Mesothelial cell of epicardium (in vitro differentiated cells): ENCODE data around the gene DENND1A. TPM values are rescaled to one million over a fixed set of nuclear protein-coding genes. Genes with fewer than 3 reads are reported as not detected.
"Not testable (repeated sequence)": the region's sequence is repeated elsewhere in the genome, so short reads cannot be mapped to it uniquely, and the experiment has no call there.

Source experiments
- DNase-seq, 2 experiments: peaks; one replicate each; pipeline ENCODE4 v3.0.0; 2021; ENCODE audit warnings: low spot score in 2 of 2; ENCODE audit not compliant: unreplicated experiment in 2 of 2
- H3K27ac Mint-ChIP-seq: 2 replicates; pipeline ENCODE4 v1.8.0; 2021; ENCODE audit warnings: mixed read lengths
- H3K27me3 Mint-ChIP-seq: 2 replicates; pipeline ENCODE4 v1.8.0; 2021; ENCODE audit warnings: low read depth, mixed read lengths
- H3K36me3 Mint-ChIP-seq: 2 replicates; pipeline ENCODE4 v1.8.0; 2021; ENCODE audit warnings: mixed read lengths
- H3K4me1 Mint-ChIP-seq: 2 replicates; pipeline ENCODE4 v1.8.0; 2021; ENCODE audit warnings: mixed read lengths
- H3K4me3 Mint-ChIP-seq: 2 replicates; pipeline ENCODE4 v1.8.0; 2021; ENCODE audit warnings: mild to moderate bottlenecking, moderate library complexity, mixed read lengths
- H3K9me3 Mint-ChIP-seq: 2 replicates; pipeline ENCODE4 v1.8.0; 2021; ENCODE audit warnings: mixed read lengths
- CTCF ChIP-seq: fragments of 200-600 bp; sonication (generic); IDR thresholded peaks from one replicate; pipeline ENCODE4 v1.5.0; 2021; ENCODE audit warnings: antibody characterized with exemption; ENCODE audit not compliant: unreplicated experiment
- microRNA-seq: library from miRNA; unstranded; fragments of <30 nt; microRNA quantifications from one replicate; pipeline ENCODE4 v1.2.0, GENCODE V29; 2021; ENCODE audit warnings: inconsistent platforms, mixed read lengths
- total RNA-seq: library from RNA; stranded (reverse); gene quantifications from 3 replicates; pipeline ENCODE4 v1.2.1, GENCODE V29; 2021

The DENND1A gene
- total RNA-seq, 1 donor from 2014 or later = 23.4 TPM

GRCh38 chr9:123335986-123336329 is 594.0 kb downstream of the DENND1A start:
- H3K36me3 Mint-ChIP-seq = no peaks in the 10 kb centered on the region

GRCh38 chr9:123335193-123335985 is 594.5 kb downstream of the DENND1A start:
- no peaks in the 10 kb centered on the region for H3K27me3 Mint-ChIP-seq
- TF ChIP-seq CTCF = no peak
- H3K9me3 Mint-ChIP-seq = no peaks in the 10 kb centered on the region
- peak in 1 of 2 experiments; percentile 66 for DNase-seq
- H3K4me3 Mint-ChIP-seq = peak overlapping the region; percentile 27
- no peaks in the 10 kb centered on the region for H3K36me3 Mint-ChIP-seq
- H3K4me1 Mint-ChIP-seq = peaks cover 46% of the 10 kb centered on the region
- peak overlapping the region; percentile 98 for H3K27ac Mint-ChIP-seq

More at GRCh38 chr9:123335986-123336329, 594.0 kb downstream of the DENND1A start:
- H3K27me3 Mint-ChIP-seq = no peaks in the 10 kb centered on the region
- no peak for DNase-seq
- H3K4me3 Mint-ChIP-seq = peak overlapping the region; percentile 27
- no peaks in the 10 kb centered on the region for H3K9me3 Mint-ChIP-seq
- no peak for TF ChIP-seq CTCF
- peaks cover 46% of the 10 kb centered on the region for H3K4me1 Mint-ChIP-seq
- peak overlapping the region; percentile 98 for H3K27ac Mint-ChIP-seq

GRCh38 chr9:123334639-123335038 is 595.3 kb downstream of the DENND1A start:
- Mint-ChIP-seq H3K4me3 (no peak overlapping the region), H3K36me3 (no peaks in the 10 kb centered on the region), H3K9me3 (no peaks in the 10 kb centered on the region), H3K27ac (peak overlapping the region; percentile 98), H3K27me3 (no peaks in the 10 kb centered on the region), H3K4me1 (peaks cover 44% of the 10 kb centered on the region)
- no peak for DNase-seq
- no peak for TF ChIP-seq CTCF

GRCh38 chr9:123333058-123333669 is 596.8 kb downstream of the DENND1A start:
- not testable (repeated sequence) for H3K9me3 Mint-ChIP-seq, H3K27me3 Mint-ChIP-seq, H3K27ac Mint-ChIP-seq, H3K4me3 Mint-ChIP-seq, DNase-seq, H3K36me3 Mint-ChIP-seq
- peaks cover 52% of the 10 kb centered on the region for H3K4me1 Mint-ChIP-seq

- no peaks in the 10 kb centered on the region for H3K9me3 Mint-ChIP-seq
- H3K27me3 Mint-ChIP-seq = no peaks in the 10 kb centered on the region
- no peaks in the 10 kb centered on the region for H3K36me3 Mint-ChIP-seq
- no peak for DNase-seq
- TF ChIP-seq CTCF = no peak
- H3K4me1 Mint-ChIP-seq = peaks cover 62% of the 10 kb centered on the region
- H3K4me3 Mint-ChIP-seq = no peak overlapping the region
- no peak overlapping the region for H3K27ac Mint-ChIP-seq
Observed at GRCh38 chr9:123331346-123332060, 598.4 kb downstream of the DENND1A start.

Small RNA genes within 50 kb of the gene (microRNA-seq; reads per million reads assigned to microRNA genes)
- gene MIR601 (not detected), gene MIR7150 (not detected)

Other genes starting within 250 kb of the DENND1A start
- gene LHX2, start 81.6 kb upstream of the DENND1A start, total RNA-seq = not detected in 3 replicates